Loucy (cell line): ENCODE results near the gene CHMP4A.

Experiments
- EZH2phosphoT487 ChIP-seq: fragments of 200-600 bp; IDR thresholded peaks from 2 replicates; pipeline ENCODE4 v1.6.1; 2018; ENCODE audit warnings: antibody characterized with exemption, mild to moderate bottlenecking, moderate library complexity, borderline replicate concordance
- TF ChIP-seq, protein P1 (sequence below): fragments of 200-600 bp; sonication (generic); conservative IDR thresholded peaks from 2 replicates; pipeline ENCODE4 v1.5.1; 2014; ENCODE audit warnings: mild to moderate bottlenecking, antibody characterized with exemption, low read length

GRCh38 chr14:24186831-24187538 lies 26.3 kb downstream of the CHMP4A start:
- TF ChIP-seq, protein P1, sequence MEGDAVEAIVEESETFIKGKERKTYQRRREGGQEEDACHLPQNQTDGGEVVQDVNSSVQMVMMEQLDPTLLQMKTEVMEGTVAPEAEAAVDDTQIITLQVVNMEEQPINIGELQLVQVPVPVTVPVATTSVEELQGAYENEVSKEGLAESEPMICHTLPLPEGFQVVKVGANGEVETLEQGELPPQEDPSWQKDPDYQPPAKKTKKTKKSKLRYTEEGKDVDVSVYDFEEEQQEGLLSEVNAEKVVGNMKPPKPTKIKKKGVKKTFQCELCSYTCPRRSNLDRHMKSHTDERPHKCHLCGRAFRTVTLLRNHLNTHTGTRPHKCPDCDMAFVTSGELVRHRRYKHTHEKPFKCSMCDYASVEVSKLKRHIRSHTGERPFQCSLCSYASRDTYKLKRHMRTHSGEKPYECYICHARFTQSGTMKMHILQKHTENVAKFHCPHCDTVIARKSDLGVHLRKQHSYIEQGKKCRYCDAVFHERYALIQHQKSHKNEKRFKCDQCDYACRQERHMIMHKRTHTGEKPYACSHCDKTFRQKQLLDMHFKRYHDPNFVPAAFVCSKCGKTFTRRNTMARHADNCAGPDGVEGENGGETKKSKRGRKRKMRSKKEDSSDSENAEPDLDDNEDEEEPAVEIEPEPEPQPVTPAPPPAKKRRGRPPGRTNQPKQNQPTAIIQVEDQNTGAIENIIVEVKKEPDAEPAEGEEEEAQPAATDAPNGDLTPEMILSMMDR: no peak
- no peak for TF ChIP-seq EZH2phosphoT487
